Activated CD4-positive, CD25-positive, alpha-beta regulatory T cell treated with anti-CD3 and anti-CD28 coated beads, Interleukin-2, amount 50 U/mL, for 24 hours (primary cell): Measurements from ENCODE around the gene HRAS.
A peak's percentile ranks its signal among the peaks of the same experiment; 100 is the strongest.

Experiments used
- ATAC-seq, 2 donors: fragments of 150-1000 bp; cut with Tn5 transposase; one replicate each; pipeline ENCODE4 v1.10.0; 2021; ENCODE audit warnings: mild to moderate bottlenecking in 1 of 2, moderate library complexity in 1 of 2

HRAS gene

DNA sequence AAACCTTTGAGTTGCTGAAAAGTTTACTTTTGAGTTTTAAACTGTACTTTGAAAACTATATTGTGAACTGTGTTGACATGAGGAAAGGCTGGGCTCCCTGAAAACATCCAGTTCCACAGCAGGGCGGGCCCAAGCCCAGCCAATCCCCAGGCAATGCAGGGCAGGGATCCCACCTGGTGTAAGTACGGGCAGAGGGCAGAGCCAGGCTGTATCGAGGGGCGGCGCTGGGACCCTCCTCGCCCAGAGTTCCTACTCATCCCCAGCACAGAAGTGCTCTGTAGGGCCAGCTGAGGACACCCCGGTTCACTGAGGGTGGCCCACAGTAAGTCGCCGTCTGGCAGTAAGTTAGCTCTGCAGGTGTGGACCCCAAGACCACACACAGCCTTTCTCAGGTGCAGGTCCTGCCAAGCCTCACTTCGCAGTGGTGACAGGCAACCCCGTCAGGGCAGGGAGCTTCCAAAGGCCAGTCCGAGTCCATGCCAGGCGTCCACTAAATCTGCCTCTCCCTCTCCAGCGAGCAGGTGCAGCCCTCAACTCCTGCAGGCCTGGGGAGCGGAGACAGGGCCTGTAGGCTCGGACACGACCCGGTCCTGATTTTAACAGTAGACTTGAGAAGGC lies 31.7 kb upstream of the HRAS start:
- ATAC-seq = no peak

DNA sequence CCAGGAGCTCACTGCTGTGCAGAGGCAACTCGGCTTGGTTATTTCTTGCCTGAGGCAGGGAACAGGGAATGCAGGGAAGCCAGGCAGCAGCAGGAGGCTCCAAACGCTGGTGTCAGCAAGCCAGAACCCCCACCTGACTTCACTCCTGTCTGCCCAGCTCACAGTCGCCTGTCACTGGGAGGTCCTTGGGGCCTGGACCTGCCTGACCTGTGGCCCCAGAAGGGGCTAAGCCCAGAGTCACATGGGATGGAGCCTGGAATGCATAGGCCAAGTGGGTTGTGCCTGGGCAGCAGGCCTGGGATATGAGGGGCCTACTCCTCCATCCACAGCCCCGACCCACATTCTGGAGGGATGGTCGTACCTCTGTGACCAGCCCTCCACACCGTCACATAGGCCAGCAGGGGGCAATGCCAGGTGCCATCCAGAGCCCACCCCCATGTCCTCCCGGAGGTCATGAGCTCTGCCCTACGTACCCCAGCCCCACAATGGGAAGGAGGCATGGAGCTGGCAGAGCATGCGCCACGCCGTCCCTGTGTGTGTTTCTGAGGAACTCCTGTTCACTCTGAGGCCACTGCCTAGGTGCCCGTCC lies 30.6 kb upstream of the HRAS start:
- ATAC-seq = no peak

DNA sequence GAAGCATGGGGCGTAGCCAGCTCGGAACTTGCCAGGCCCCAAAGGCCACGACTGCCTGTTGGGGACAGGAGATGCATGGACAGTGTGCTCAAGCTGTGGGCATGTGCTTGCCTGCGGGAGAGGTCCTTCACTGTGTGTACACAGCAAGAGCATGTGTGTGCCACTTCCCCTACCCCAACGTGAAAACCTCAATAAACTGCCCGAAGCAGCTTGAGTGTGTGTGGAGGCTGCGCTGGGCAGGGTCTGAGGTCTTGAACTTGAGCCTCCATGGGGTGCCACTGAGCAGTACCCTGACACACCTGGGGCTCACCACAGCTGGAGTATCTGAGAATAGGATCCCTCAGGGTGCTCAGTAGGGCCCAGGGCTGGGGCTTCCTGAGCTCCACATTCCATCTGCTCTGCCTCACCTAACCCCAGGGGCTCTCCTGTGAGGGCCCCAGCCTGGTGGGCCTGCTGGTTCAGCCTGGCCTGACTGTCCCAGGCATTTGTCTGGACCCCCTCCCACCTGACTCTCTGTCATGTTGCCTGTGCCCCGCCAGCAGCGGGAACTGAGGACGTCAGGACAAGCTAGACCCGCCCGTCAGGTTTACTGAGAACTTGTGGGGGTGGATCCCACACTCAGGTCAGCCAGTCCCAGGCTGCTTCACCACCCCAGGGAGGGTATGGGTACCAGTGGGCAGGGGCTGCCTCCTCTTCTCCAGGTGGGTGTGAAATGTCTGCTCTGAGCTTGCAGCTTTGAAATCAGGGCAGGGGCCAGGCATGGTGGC lies 28.6 kb upstream of the HRAS start:
- ATAC-seq = no peak

DNA sequence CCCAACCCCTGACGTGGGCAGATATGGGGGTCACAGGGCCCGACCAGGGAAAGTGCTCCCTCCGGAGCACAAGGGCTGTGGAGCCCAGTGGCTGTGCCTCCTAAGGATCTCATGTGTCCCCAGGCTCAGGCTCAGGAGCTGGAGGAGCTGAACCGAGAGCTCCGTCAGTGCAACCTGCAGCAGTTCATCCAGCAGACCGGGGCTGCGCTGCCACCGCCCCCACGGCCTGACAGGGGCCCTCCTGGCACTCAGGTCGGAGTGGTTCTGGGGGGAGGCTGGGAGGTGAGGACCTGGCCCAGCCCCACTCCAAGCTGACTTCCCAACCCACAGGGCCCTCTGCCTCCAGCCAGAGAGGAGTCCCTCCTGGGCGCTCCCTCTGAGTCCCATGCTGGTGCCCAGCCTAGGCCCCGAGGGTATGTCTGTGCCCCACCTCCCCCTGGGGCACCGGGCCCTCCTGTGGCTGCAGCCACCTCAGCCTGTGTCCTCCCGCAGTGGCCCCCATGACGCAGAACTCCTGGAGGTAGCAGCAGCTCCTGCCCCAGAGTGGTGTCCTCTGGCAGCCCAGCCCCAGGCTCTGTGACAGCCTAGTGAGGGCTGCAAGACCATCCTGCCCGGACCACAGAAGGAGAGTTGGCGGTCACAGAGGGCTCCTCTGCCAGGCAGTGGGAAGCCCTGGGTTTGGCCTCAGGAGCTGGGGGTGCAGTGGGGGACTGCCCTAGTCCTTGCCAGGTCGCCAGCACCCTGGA lies 27.9 kb upstream of the HRAS start:
- ATAC-seq = no peak

DNA sequence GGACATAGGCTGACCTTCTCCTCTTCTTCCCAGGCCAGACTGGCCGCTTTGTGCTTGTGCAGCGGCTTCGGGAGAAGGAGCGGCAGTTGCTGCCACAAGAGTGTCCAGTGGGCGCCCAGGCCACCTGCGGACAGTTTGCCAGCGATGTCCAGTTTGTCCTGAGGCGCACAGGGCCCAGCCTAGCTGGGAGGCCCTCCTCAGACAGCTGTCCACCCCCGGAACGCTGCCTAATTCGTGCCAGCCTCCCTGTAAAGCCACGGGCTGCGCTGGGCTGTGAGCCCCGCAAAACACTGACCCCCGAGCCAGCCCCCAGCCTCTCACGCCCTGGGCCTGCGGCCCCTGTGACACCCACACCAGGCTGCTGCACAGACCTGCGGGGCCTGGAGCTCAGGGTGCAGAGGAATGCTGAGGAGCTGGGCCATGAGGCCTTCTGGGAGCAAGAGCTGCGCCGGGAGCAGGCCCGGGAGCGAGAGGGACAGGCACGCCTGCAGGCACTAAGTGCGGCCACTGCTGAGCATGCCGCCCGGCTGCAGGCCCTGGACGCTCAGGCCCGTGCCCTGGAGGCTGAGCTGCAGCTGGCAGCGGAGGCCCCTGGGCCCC lies 26.8 kb upstream of the HRAS start:
- ATAC-seq = no peak

DNA sequence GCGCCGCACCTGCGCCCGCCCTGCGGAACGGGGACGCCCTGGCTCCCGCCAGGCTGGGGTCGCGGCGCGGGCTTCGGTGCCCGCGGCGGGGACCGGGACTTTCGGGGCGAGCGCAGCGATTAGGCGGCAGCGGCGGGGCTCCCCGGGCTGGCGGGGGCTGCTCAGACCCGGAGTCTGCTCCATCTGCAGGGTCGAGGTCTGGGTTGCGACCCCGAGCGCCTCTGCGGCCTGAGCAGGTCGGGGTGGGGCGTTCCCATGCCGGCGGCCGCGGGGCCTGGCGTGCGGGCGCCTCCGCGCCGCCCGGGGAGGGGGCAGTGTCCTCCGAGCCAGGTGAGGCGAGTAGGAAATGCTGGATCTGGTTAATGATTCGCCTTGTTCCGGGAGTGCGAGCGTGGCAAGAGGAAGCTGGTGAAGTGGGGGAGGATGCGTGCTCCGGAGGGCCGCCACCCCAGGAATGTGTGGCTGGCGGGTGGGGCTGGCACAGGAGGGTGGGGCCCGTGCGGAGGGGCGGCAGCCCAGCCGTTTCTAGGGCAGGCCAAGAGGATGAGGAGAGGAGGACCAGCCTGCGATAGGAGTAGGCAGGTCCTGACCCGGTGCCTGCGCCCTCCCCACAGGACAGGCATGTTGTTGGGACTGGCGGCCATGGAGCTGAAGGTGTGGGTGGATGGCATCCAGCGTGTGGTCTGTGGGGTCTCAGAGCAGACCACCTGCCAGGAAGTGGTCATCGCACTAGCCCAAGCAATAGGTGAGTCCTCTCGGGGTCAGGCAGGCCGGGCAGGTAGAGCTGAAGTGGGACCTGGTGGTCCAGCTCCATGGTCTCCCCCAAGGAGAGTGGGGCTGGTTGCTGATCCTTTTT lies 26.0 kb upstream of the HRAS start:
- ATAC-seq = peak; percentile 25 to 39

DNA sequence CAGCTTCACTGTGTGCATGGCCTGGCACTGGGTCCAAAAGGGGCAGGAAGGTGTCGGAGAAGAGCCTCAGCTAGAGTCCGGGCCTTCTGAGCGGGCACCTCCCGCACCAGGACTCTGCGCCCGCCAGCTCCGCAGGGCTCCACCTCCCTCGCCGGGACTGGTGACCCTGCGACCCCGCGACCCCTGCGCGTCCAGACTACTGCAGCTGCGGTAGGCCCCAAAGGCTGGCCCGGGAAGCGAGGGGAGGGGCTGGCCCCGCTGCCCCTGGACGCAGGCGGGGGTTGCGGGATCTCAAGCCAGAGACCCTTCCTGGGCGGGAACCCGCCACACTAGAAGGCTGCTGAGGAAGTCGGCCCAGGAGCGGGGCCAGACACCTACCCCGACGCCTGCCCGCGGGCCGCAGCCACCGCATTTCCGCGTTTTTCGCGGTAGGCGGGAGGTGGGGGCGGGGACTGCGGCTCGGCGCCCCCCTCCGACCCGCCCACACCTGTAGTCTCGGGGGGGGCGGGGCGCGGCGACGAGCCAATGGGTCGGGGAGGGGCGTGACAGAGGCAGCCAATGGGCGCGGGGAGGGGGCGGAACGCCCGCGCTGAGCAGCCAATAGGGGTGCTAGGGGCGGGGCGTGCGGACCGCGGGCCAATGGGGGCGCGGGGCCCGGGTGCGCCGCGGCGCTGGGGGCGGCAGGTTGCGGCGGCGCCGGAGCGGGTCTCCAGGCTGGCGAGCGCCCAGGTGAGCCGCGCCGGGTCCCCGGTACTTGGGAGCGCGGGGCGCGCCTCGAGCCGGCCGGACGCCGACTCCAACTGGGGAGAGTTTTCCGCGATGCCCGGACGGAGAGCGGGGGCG lies 25.1 kb upstream of the HRAS start, which contains the start of the genes LMNTD2 and RASSF7:
Gene LMNTD2, minus strand, starts transcription at position 434 of the 843 bp plus-strand sequence. Its CDS starts 22 bp downstream, at position 412.
Gene RASSF7, plus strand, starts transcription at position 666 of the 843 bp plus-strand sequence. CDS start 799 bp downstream, outside the sequence.
- ATAC-seq = peak; percentile 93 to 94

DNA sequence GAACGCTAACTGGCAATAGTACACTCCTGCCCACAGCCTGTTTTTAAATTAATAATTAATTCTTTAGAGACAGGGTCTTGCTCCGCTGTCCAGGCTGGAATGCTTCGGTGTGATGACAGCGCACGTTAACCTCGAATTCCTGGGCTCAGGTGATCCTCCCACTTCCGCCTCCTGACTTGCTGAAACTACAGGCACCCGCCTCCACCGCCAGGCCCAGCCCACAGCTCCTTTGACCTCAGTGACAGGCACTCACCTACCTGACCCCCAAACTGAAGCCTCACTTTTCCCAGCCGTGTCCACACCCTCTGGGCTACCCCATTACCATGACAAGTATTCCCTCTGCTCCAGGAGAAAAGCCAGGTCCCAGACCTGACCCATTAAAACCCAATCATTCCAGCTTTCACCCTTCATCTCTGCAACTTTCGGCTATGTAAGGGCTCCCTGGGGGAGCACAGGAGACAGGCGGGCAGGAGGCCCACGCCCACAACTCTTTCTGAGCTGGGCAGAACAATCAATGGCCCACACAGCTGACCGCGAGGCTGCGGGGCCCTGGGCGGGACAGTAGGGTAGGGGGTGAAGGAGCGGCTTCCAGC lies 24.4 kb upstream of the HRAS start:
- ATAC-seq = no peak

DNA sequence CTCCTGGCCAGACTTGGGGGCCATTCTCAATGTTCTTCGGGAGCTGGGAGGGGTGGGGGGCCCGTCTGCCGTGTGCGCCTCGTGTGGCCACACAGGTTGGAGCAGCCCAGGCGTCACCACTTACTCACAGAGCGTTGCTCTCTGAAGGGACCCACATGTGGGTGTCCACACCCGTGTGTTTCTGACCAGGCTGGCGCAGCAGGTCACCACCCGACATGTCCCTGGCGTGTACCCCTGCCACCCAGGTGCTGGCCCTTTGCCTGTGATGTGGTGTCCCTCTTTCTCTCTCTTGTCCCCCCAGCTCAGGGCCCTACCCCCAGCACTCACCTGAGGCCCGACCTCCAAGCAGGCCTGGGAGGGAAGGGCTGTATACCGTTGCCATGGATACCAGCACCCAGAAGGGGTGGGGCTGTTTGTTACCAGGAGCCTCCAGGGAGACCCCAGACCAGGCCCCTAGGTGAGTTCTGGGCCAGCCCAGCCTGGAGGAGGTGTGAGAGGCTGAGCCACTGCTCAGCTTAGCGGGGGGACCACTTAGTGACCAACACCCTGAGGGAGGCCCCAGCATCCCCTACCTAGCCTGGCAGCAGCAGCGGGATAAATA lies 23.7 kb upstream of the HRAS start:
- ATAC-seq = no peak

DNA sequence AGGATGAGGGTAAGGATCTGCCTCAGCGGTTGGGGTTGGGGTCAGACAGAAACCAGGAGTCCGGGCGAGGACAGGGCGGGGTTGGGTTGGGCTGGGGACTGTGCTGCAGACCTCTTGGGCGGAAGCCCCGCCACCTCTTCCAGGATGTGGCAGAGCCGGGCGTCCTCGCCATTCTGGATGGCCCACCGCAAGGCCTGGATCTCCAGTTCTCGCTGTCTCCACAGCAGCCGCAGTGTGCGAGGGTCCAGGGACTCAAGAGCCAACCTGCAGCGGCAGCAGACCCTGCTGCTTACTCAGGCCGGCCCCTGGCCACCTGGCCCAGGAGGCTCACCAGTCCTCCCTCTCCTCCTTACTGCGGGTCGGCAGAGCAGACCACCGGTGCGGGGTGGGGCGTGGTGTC lies 23.1 kb upstream of the HRAS start:
- ATAC-seq = no peak

DNA sequence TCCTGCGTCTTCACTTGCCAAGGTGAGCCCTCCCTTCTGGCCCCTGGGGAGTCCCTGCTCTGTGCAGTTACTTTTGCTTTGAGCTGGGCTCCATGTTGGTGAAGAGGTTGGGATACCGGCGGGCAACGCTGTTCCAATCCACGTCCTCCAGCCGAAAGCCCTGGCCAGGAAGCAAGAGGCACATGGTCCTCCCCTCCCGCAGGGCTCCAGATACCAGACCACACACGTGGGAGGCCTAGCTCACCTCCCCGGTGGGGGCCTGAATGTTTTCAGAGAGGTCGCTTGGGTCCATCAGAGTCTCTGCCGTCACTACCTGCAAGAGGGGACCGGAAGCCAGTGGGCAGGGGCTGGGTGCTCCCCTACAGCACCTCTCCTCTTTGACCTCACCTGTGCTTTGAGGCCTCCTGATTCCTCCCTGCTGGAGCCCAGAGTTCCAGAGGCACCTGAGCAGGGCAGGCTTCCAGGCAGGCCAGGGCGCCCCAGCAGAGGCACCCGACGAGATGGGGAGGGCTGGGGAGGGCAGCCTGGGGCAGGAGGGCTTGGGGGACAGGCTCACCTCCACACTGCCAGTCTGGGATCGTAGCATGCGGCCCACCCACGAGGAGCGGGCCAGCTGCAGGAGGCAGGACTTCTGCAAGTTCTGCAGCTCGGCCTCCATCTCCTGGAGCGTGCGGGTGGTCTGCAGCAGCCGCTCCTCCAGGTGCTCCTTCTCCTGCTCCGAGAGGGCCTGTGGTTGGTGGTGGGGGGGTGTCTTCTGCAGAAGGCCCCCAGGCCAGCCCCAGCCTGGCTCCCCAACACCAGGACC lies 22.2 kb upstream of the HRAS start:
- no peak for ATAC-seq

DNA sequence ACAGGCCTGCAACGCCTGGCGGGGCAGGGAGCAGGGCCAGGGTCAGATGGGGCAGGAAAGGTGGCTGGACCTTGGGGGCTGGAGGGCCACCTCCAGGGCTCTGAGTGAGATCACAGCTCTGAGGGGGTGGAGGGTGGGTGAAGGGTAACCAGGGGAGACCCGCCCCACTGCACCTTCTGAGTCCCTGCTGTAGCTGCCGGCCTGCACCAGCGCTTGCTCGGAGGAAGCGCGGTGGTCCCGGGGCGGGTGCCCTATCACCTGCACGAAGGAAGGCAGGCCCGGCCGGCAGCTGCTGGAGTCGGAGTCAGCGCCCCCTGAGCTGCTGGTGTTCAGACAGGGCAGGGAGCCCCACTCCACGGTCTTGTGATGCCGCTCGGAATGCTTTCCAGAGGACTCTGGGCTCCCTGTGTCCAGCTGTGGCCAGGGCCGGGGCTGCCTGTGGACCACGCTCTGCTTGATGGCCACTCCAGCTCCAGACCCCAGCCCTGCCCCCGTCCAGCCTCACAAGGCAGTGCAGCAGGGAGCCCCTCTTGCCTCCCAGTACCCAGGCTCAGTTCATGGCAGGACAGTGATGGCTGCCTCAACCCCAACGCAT lies 21.4 kb upstream of the HRAS start:
- no peak for ATAC-seq

DNA sequence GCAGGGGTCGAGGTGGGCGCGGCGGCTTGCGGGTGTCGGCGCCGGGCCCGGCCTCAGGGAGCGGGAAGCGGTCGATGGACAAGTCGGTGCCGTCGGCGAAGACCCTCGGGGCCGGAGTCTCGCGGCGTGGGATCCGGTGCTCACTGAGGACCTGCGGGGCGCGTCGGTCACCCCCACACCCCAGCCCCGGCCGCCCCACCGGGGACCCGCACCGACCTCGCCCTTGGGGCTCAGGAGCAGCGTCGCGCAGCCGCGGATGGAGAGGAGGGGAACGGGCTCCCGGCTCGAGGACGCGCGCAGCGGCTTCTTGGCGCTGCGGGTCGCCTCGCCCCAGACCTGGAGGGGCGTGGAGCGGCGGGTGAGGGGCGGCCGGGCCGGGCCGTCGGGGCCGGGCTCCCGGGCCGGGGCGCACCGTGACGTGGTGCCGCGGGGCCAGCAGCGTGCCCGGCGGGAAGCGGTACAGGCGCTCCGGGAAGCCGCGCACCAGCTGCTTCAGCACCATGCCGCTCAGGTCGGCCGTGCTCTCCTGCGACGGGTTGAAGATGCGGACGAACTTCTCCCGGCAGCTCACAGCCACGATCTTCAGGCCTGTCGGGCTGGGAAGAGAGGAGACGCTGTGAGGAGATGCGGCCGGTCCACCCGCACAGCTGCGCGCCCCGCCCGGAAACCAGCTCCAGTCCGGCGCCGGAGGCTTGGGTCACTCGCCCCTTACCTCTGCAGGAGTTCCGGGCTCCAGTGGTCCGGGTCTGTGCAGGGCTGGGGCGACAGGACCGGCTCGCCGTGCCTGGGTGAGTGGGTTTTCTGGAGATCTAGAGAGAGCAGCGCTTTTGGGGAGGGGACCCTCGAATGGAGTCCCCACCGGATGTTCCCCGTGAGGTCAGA lies 20.6 kb upstream of the HRAS start:
- no peak for ATAC-seq

DNA sequence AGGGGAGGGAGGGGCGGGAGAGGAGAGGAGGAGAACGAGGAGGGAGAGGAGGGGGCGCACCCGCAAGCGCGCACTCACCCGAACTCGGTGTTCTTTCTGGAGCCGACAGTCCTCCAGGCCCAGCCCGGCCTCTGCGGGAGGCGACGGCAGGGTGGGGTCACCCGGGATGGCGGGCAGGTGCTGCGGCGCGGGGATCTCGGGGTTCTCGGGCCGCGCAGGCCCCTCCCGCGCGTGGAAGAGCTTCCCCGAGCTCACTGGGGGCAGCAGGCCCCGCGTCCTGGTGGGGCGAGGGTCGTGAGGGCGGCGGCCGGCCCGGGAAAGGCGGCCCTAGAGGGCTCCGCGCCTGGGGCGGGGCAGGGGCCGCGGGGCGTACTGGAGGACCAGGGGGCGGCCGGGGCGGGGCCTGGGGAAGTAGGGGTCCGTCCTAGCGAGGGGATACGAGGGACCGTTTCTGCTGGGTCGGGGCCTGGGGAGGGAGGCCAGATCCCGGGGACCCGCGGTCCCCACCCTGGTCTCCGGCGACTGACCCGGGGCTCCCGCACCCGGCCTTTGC lies 19.9 kb upstream of the HRAS start:
- ATAC-seq = no peak

DNA sequence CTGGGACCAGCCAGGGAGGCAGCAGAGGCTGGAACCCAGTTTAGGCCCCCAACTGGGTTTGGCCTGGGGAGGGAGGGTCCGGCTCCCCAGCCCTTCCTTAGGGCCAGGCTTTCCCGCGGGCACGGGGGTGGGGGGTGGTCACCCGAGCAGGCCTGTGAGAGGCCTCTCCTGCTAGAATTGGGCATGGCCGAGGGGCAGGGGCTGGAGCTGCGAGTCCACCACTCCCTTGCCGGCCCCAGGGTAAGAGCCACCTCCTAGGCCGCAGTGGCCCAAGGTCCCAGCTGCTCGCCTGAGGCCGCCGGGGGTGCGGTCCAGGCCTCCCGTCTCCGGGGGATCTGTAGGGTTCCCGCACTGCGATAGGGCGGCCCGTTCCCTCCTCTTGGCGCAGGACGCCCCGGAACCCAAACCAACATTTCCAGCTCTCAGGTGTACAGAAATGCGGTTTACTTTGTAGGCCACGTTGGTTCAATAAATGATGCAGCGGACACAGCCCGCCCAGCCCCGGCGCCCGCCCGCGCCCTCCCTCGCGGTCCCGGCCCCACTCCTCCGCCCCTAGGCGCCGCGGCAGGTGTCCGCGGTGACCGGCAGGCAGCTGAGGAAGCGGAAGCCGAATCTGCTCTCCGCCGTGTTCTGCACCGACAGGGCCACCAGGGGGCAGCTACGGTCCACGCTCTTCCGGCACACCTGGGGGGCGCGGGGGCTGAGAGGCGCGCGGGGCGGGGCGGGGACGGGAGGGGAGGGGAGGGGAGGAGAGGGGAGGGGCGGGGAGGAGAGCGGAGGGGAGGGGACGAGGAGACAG lies 19.3 kb upstream of the HRAS start:
- peak; percentile 78 to 84 for ATAC-seq

DNA sequence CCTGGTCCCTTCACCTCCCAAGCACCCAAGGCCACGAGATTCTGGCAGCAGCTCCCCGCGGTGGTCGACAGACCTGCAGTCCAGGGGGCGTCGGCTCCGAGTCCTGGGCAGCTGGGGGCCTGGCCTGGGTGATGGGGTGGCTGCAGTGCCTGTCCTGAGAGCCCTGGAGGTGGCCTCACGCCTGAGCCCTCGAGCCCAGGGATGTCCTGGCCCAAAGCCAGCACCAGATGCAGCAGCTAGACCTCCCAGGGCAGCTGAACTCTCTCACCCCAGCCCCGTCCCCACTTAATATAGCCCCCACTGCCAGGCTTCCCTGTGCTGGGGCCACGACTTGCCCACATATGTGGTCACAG lies 18.6 kb upstream of the HRAS start:
- ATAC-seq = no peak
